NCI-H345 treated with DMSO at 0.1 percent for 48 hours (cell line): Measurements from ENCODE around the gene FAM117B.
"Not testable (repeated sequence)": the region's sequence is repeated elsewhere in the genome, so short reads cannot be mapped to it uniquely, and the experiment has no call there.

Source experiments
- DNase-seq: peaks from one replicate; lab custom pipeline; 2025; ENCODE audit not compliant: unreplicated experiment; lab: John Stamatoyannopoulos, UW

The FAM117B gene

DNA sequence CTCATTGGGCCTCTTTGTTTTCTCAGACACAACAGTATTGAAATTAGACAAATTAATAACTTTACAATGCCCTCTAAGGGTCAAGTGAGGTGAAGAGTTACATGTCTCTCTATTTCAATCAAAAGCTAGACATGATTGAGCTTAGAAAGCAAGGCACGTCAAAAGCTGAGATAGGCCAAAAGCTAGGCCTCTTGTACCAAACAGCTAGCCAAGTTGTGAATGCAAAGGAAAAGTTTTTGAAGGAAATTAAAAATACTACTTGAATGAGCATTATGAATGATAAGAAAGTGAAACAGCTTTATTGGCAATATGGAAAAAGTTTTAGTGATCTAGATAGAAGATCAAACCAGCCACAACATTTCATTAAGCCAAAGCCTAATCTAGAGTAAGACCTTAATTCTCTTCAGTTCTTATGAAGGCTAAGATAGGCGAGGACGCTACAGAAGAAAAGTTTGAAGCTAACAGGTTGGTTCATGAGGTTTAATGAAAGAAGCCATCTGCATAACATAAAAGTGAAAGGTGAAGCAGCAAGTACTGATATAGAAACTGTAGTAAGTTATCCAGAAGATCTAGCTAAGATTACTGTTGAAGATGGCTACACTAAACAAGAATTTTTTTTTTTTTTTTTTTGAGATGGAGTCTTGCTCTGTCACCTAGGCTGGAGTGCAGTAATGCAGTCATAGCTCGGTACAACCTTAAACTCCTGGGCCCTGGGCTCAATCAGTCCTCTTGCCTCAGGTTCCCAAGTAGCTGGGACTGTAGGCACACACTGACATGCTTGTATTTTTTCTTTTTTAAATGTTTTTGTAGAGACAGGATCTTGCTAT is 65.5 kb downstream of the FAM117B start:
- no peak for DNase-seq

GRCh38 chr2:202703091-202703490 is 68.3 kb downstream of the FAM117B start:
- no peak for DNase-seq

DNA sequence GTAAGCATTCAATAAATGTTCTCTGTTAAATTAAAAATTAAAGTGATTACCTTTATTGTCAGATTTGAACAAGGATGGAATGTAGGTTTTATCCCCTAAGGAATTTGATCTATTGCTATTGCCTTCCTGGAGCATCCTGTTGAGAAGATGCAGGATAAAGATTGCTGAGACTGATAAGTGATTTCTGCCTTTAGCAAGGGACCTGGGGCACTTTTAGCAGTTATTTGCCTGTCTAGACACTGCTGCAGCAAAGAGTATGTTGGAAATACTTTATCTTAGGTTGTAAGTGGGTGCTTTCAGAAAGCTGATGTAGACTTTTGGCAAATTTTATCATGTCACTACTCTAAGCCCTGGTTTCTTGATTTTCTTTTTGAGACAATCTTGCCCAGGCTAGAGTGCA is 69.5 kb downstream of the FAM117B start:
- no peak for DNase-seq

DNA sequence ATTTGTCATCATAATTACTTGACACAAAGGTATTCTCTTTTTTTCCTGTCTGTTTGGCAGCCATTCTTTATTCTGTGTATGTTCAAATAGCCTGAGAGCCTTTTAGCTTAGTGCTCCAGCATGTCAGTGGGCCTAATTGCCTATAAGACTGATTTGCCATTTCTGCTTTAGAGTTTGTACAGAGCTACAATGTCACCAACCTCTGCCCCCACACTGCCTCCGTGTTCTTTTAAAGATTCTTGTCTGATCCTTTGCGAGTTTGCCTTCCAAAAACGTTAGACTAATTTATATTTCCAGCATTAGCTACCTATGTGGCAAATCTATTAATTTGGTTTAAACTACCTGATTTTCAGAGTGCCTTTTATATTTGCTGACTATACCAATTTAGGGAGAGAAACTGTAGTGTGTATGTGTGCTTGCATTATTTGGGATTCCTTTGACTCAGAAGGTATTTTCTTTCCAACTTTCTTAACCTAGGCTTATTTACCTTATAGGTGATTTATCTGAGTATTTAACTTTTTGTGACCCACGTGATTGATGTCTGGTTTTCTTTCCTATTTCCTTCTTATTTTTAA is 70.8 kb downstream of the FAM117B start:
- no peak for DNase-seq

GRCh38 chr2:202714971-202715935 is 80.5 kb downstream of the FAM117B start:
- not testable (repeated sequence) for DNase-seq

DNA sequence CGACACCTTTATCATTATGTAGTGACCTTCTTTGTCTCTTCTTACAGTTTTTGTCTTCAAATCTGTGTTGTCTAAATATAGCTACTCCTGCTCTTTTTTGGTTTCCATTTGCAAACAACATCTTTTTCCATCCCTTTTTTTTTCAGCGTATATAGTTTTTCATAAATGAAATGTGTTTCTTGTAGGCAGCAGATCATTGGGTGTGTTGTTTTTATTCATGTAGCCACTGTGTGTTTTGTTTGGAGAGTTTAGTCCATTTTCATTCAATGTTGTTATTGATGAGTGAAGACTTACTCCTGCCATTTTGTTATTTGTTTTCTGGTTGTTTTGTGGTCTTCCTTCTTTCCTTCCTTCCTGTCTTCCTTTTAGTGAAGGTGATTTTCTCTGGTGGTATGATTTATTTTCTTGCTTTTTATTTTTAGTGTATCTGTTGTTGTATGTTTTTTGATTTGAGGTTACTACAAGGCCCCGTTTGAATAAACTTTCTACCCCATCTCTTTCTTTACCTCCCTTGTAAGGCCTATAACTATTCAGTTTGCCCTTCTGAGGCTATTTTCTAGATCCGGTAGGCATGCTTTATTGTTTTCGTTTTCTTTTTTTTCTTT is 81.4 kb downstream of the FAM117B start:
- DNase-seq = no peak

GRCh38 chr2:202716953-202717597 is 82.3 kb downstream of the FAM117B start:
- DNase-seq = no peak

DNA sequence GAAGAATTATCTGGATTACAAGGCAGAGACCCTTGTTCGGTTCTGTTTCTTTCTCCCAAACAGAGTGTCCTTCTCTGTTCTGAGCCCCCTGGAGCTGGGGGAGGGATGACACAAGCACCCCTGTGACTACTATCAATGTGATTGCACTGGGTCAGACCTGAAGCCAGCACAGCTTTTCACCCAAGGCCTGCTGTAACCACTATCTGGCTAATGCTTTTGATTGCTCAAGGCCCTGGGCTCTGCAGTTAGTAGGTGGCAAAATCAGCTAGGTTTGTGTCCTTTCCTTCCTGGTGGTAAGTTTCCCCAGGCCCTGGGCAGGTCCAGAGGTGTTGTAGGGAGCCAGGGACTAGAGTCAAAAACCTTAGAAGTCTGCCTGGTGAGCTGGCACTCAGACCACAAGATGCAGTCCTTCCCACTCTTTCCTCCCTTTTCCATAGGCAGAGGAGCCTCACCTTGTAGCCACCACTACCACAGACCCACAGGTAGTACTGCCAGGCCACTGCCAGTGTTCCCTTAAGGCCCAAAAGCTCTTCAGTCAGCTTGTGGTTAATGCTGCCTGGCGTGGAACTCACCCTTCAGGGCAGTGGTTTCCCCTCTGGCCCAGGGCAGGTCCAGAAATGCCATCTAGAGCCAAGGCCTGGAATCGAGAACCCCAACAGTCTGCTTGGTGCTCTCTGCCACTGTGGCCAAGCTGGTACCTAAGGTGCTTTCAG is 83.0 kb downstream of the FAM117B start:
- no peak for DNase-seq

DNA sequence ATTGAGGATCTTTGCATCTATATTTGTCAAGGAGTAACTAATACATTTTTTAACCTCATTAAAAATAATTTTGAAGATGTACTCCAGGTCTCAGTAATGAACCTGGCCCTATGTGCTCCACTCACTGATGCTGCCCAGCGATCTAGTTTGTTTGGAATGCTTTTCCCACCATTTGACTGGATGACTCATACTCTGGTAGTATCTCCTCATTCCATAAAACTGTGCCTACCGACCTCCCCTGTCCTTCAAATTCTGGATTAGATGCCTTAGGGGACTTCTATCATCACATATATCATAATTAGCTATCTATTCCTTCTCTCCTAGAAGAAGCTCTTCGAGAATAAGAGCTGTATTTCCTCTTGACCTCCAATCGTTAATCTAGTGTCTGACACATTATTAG is 83.8 kb downstream of the FAM117B start:
- no peak for DNase-seq

DNA sequence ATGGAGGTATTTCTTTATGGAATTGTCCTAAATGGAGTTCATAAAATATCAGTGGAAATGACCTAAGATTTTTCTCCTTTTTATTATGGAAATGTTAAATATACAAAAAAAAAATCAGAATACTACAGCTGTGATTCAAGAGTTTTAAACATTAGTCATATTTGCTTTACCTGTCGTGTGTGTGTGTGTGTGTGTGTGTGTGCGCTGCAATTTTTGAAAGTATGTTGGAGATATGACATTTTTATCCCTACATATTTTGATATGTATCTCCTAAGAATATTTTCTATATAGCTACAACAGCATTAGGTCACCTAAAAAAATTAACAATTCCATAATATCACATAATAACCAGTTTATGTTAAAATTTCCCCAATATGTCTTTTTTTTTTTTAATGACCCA is 85.5 kb downstream of the FAM117B start:
- DNase-seq = no peak

DNA sequence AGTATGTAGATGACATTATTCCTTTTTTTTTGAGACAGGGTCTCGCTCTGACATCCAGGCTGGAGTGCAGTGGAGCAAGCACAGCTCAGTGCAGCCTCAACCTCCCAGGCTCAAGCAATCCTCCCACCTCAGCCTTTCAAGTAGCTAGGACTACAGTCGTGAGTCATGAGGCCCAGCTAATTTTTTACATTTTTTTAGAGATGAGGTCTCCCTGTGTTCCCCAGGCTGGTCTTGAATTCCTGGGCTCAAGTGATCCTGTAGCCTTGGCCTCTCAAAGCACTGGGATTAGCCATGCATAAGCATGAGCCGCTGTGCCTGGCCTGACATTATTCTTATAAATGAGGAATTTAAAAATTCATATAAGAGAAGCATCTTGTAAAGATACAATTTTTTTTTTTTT is 86.9 kb downstream of the FAM117B start:
- DNase-seq = no peak

DNA sequence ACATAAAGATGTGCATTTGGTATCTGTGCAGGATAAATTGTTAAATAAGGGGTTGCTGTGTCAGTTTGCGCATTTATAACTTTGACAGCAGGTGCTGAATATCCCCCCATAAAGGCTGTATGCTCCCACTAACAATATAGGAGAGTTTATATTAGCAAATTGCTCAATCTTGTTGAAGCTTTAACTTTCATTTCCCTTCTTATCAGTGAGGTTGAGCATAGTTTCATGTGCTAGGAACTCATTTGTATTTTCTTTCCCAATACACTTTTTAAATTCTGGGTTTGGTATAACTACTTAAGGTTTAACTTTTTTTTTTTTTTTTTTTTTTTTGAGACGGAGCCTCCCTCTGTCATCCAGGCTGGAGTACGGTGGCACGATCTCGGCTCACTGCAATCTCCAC is 89.0 kb downstream of the FAM117B start:
- no peak for DNase-seq

- no peak for DNase-seq
Measured at GRCh38 chr2:202726070-202726469, 91.3 kb downstream of the FAM117B start.

DNA sequence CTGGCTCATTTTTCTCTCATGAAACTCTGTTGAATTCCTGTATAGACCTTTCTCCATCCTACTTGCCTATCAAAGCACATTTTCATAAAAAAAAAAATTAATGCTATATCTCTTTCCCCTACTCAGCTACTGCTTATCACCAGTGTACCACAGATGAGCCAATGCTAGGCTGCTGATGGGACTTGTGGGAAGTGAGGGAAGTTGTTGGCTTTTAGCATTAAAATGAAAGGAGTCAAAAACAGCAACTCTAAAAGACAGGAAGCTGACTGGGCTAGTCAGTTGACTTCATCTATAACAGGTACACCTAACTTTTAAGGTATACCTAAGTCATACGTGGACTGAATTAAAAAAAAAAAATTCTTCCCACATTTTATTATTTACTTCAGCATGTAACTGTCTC is 102.1 kb downstream of the FAM117B start:
- DNase-seq = no peak

DNA sequence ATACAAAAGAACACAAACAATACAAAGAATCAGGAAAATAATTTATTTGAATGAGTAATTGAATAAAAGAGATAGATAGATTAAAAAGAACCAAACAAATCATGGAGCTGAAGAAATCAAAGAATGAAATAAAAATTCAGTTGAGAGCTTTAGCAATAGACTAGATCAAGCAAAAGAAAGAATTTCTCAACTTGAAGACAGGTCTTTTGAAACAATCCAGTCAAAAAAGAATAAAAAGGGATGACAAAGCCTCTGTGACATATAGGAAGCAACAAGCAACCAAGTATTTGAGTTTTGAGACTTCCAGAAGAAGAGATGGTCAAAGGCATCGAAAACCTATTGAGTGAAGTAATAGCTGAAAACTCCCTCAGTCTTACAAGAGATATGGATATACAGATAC is 108.8 kb downstream of the FAM117B start:
- DNase-seq = no peak

DNA sequence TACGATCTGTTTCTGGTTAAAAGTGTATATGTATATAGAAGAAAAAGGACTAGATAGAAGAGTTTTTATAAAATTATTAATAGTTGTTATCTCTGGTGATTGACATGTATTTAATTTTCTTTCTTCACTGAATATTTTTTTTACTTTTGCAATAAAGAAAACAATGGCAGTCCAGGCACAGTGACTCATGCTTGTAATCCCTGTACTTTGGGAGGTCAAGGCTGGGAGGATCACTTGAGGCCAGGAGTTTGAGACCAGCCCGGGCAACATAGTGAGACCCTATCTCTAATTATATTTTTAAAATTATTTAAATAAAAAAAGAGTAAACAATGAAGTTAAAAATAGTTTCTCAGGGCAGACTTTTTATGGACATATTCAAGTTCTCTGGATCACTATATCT is 114.7 kb downstream of the FAM117B start:
- no peak for DNase-seq

DNA sequence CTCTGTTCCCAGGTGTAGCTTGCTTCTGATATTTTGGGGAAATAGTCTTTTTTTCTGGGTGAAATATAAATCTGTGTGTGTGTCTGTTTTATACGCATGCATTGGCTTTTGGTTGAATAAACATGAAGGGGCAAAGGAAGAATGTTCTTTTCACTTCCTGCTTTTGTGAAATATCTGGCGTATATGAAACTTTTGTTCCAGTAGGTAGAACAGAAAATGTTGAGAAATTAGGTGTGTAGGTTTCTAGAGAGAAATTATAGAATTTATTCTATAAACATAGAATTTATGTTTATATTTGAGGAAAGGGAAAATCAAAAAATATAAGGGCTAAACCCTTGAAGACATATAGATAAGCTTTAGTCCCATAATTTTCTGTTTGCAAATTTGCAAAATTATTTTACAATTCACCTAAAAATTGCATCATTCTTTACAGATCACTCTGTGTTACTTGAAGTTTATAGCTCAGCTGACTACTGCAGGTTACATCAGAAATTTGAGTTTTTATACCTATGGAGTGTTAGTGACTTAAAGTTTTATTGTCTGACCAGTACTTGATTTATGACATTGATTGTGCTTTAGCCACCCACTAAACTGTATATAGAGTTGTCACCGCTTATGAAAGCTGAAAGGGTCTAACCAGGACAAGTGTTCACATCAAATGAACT is 116.1 kb downstream of the FAM117B start:
- no peak for DNase-seq

DNA sequence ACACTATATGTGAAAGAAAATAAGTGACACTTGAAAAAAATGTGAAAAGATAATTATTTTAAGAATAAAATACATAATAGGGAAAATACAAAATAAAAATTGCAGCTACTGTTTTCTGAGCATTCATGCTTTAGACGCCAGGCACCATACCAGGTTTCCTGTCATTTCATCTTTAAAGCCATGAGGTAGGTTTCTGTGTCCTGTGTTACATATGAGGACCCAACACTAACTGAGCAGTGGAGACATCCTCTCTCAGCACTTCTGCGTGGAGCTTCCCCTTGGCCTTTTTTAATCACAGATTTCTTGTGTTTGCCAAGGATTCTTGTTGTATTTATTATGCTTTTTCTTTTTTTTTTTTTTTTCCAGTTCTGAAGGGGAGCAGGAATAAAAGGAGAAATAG is 117.3 kb downstream of the FAM117B start:
- no peak for DNase-seq

GRCh38 chr2:202754936-202755335 is 120.2 kb downstream of the FAM117B start:
- DNase-seq = no peak

GRCh38 chr2:202756598-202756997 is 121.8 kb downstream of the FAM117B start:
- DNase-seq = no peak
